CD14-positive monocyte (primary cell): ENCODE data around the gene METTL15. TPM values are rescaled to one million over a fixed set of nuclear protein-coding genes. Genes with fewer than 3 reads are reported as not detected.
"Not testable (repeated sequence)": the region's sequence is repeated elsewhere in the genome, so short reads cannot be mapped to it uniquely, and the experiment has no call there.

Experiments
- DNase-seq, 3 donors: peaks; one replicate each; pipeline ENCODE4 v3.0.0-alpha.2; 2011 to 2022
- H2AFZ ChIP-seq: 2 replicates; pipeline ENCODE4 v1.6.0; 2012; ENCODE audit warnings: mild to moderate bottlenecking, low read depth, low read length, inconsistent platforms; ENCODE audit not compliant: insufficient read depth, poor library complexity, severe bottlenecking
- H3K27ac ChIP-seq, 2 donors: 1 replicate in 1 of 2; 2 replicates in 1 of 2; pipeline ENCODE4 v1.5.1; 2012 to 2013; ENCODE audit warnings: low read length in 2 of 2, control low read depth in 1 of 2, inconsistent platforms in 1 of 2, low read depth in 1 of 2, mild to moderate bottlenecking in 1 of 2
- H3K27me3 ChIP-seq, 2 donors: one replicate each; pipeline versions ENCODE4 v1.6.0 to v1.6.1; 2011 to 2013; ENCODE audit warnings: low read length in 2 of 2; ENCODE audit not compliant: control insufficient read depth in 2 of 2, insufficient read depth in 2 of 2
- H3K36me3 ChIP-seq, 2 donors: replicated peaks in 1 of 2; 1 replicate in 1 of 2; 2 replicates in 1 of 2; pipeline versions ENCODE4 v1.5.1 to v1.6.1; 2012 to 2013; ENCODE audit warnings: low read length in 2 of 2, control low read depth in 1 of 2, inconsistent platforms in 1 of 2, mild to moderate bottlenecking in 1 of 2; ENCODE audit not compliant: insufficient read depth in 2 of 2, control insufficient read depth in 1 of 2
- H3K4me1 ChIP-seq, 2 donors: 1 replicate in 1 of 2; 2 replicates in 1 of 2; pipeline versions ENCODE4 v1.5.1 to v1.6.1; 2012 to 2013; ENCODE audit warnings: low read length in 2 of 2, control low read depth in 1 of 2, inconsistent platforms in 1 of 2, mild to moderate bottlenecking in 1 of 2, moderate library complexity in 1 of 2; ENCODE audit not compliant: insufficient read depth in 2 of 2, control insufficient read depth in 1 of 2
- H3K4me2 ChIP-seq: replicated peaks from 2 replicates; pipeline ENCODE3; 2012; ENCODE audit warnings: low read length, moderate library complexity, mild to moderate bottlenecking; ENCODE audit not compliant: poor library complexity, severe bottlenecking; ENCODE audit errors: extremely low read depth
- H3K4me3 ChIP-seq, 3 experiments: fragments of 200-600 bp in 1 of 3; sonication (generic) in 1 of 3; replicated peaks in 1 of 3; 1 replicate in 2 of 3; 2 replicates in 1 of 3; pipeline ENCODE4 v1.5.1; 2011 to 2013; ENCODE audit warnings: low read length in 3 of 3, mild to moderate bottlenecking in 3 of 3, control low read depth in 2 of 3, low read depth in 2 of 3, inconsistent platforms in 1 of 3, moderate library complexity in 1 of 3
- H3K79me2 ChIP-seq: 2 replicates; pipeline ENCODE4 v1.6.0; 2012; ENCODE audit warnings: mild to moderate bottlenecking, control low read depth, inconsistent platforms, low read length, moderate library complexity; ENCODE audit not compliant: insufficient read depth
- H3K9ac ChIP-seq: 2 replicates; pipeline ENCODE4 v1.6.0; 2017; ENCODE audit warnings: low read length, mild to moderate bottlenecking; ENCODE audit not compliant: insufficient read depth, poor library complexity, severe bottlenecking
- H3K9me3 ChIP-seq, 2 donors: replicated peaks in 1 of 2; 1 replicate in 1 of 2; 2 replicates in 1 of 2; pipeline versions ENCODE4 v1.5.1 to v1.6.1; 2012 to 2013; ENCODE audit warnings: low read length in 2 of 2, control low read depth in 1 of 2; ENCODE audit not compliant: control insufficient read depth in 1 of 2, insufficient read depth in 1 of 2
- H4K20me1 ChIP-seq: 2 replicates; pipeline ENCODE4 v1.6.0; 2012; ENCODE audit warnings: mild to moderate bottlenecking, low read length, control low read depth, moderate library complexity; ENCODE audit not compliant: insufficient read depth
- H3K27ac Mint-ChIP-seq, 7 donors: one replicate each; pipeline ENCODE4 v1.8.0; 2020; ENCODE audit warnings: mild to moderate bottlenecking in 7 of 7, mixed read lengths in 7 of 7, moderate library complexity in 6 of 7, inconsistent platforms in 2 of 7
- H3K27me3 Mint-ChIP-seq, 3 donors: one replicate each; pipeline ENCODE4 v1.8.0; 2021 to 2022; ENCODE audit warnings: low read depth in 3 of 3, mild to moderate bottlenecking in 3 of 3, mixed read lengths in 3 of 3, moderate library complexity in 3 of 3, inconsistent platforms in 1 of 3
- H3K36me3 Mint-ChIP-seq, 2 donors: one replicate each; pipeline ENCODE4 v1.8.0; 2020; ENCODE audit warnings: mixed read lengths in 2 of 2, inconsistent platforms in 1 of 2, mild to moderate bottlenecking in 1 of 2
- H3K4me1 Mint-ChIP-seq: one replicate; pipeline ENCODE4 v1.8.0; 2020; ENCODE audit warnings: mild to moderate bottlenecking, mixed read lengths
- H3K4me3 Mint-ChIP-seq, 2 donors: one replicate each; pipeline ENCODE4 v1.8.0; 2020; ENCODE audit warnings: mild to moderate bottlenecking in 2 of 2, mixed read lengths in 2 of 2, moderate library complexity in 1 of 2
- H3K9me3 Mint-ChIP-seq, 7 donors: one replicate each; pipeline ENCODE4 v1.8.0; 2020 to 2022; ENCODE audit warnings: mixed read lengths in 7 of 7, mild to moderate bottlenecking in 6 of 7, moderate library complexity in 6 of 7, inconsistent platforms in 2 of 7
- CTCF ChIP-seq: fragments of 200-600 bp; IDR thresholded peaks from one replicate; pipeline ENCODE4 v1.8.0; 2022; ENCODE audit warnings: antibody characterized with exemption, mild to moderate bottlenecking
- WGBS: methylation state at CpG from one replicate; pipeline ENCODE4 v1.1.5; 2013; ENCODE audit warnings: missing lambda C conversion rate; ENCODE audit not compliant: insufficient coverage; 5-methylcytosine and 5-hydroxymethylcytosine counted together
- intact Hi-C, 2 donors: fragments of 100-400 bp; cut with micrococcal nuclease; formaldehyde crosslinking; loops; one replicate each; pipeline versions ENCODE4 v1.15.0 to v1.15.1; 2023
- polyA plus RNA-seq, 3 donors: library from polyadenylated mRNA; depleted of rRNA in 1 of 3; unstranded in 2 of 3; stranded (reverse) in 1 of 3; fragments of 300-500 nt in 2 of 3; fragments of >200 nt in 1 of 3; fragmentation: Illumina TruSeq in 2 of 3; gene quantifications; 1 replicate in 2 of 3; 2 replicates in 1 of 3; pipeline ENCODE4 v1.2.3, GENCODE V29; 2012 to 2021
- small RNA-seq: library from RNA; depleted of rRNA; stranded (forward); fragments of <200 nt; gene quantifications from one replicate; pipeline ENCODE3, GENCODE V24; 2012; ENCODE audit warnings: low read depth; ENCODE audit not compliant: insufficient read length

Gene METTL15
- polyA plus RNA-seq, 3 donors = 2.3 to 2.9 (median 2.6) TPM

- no peak overlapping the region for H2AFZ ChIP-seq
- no peak overlapping the region for H3K9ac ChIP-seq
- H3K27ac Mint-ChIP-seq = no peak overlapping the region
- intact Hi-C loops = no loop called here
- H3K4me1 Mint-ChIP-seq = no peaks in the 10 kb centered on the region
- H3K4me3 Mint-ChIP-seq = no peak overlapping the region
- no peak for TF ChIP-seq CTCF
- no peaks in the 10 kb centered on the region for H3K36me3 ChIP-seq
- H3K27ac ChIP-seq = no peak overlapping the region
- H3K9me3 ChIP-seq = peaks cover 9 to 16% of the 10 kb centered on the region in 2 donors
- no peaks in the 10 kb centered on the region for H3K79me2 ChIP-seq
- no peak overlapping the region for H3K4me2 ChIP-seq
- no peaks in the 10 kb centered on the region for H4K20me1 ChIP-seq
- no peaks in the 10 kb centered on the region for H3K36me3 Mint-ChIP-seq
- DNase-seq = no peak
- no peak overlapping the region for H3K4me3 ChIP-seq
- no peaks in the 10 kb centered on the region for H3K27me3 ChIP-seq
- H3K4me1 ChIP-seq = no peaks in the 10 kb centered on the region
- WGBS = no CpG with 5 or more reads among the region's 2 CpGs
- H3K9me3 Mint-ChIP-seq = peaks cover 6 to 22% (median 13%) of the 10 kb centered on the region in 7 donors
- H3K27me3 Mint-ChIP-seq = peaks cover 0 to 1% (median 0%) of the 10 kb centered on the region in 3 donors
Measured at GRCh38 chr11:28366549-28367346, 258.6 kb downstream of the METTL15 start.

GRCh38 chr11:28378095-28378494, 269.9 kb downstream of the METTL15 start:
- H3K36me3 ChIP-seq, H3K27me3 Mint-ChIP-seq, H4K20me1 ChIP-seq, H3K9ac ChIP-seq, H3K4me1 Mint-ChIP-seq, intact Hi-C loops, H3K4me3 ChIP-seq, H3K27ac Mint-ChIP-seq, H3K4me3 Mint-ChIP-seq, H3K27me3 ChIP-seq, H3K4me1 ChIP-seq, DNase-seq, H2AFZ ChIP-seq, H3K27ac ChIP-seq, H3K36me3 Mint-ChIP-seq, H3K79me2 ChIP-seq, H3K4me2 ChIP-seq: not testable (repeated sequence)
- H3K9me3 ChIP-seq = peaks cover 9 to 12% of the 10 kb centered on the region in 2 donors
- H3K9me3 Mint-ChIP-seq = peaks cover 7 to 30% (median 14%) of the 10 kb centered on the region in 7 donors
- 98% methylated on average over 4 of the region's 14 CpGs for WGBS

Small RNA genes lying within 50 kb of the gene (small RNA-seq; reads per million reads assigned to genes)
- gene AC023206.1 = not detected

Other genes with a start within 250 kb of the METTL15 start
- gene KIF18A, start 232 bp upstream of the METTL15 start, polyA plus RNA-seq = under 1 TPM in 2 of 3 donors, not detected in 1; 0.13 to 0.73 TPM